Mesenteric fat pad (tissue), 1 donor: ENCODE measurements around the gene NPAS4. TPM values are rescaled to one million over a fixed set of nuclear protein-coding genes. Genes with fewer than 3 reads are reported as not detected.
"Not testable (repeated sequence)": the region's sequence is repeated elsewhere in the genome, so short reads cannot be mapped to it uniquely, and the experiment has no call there.

Source experiments
- DNase-seq: peaks from one replicate; pipeline ENCODE4 v3.0.0-alpha.2; 2020; ENCODE audit warnings: low spot score
- total RNA-seq: library from RNA; stranded (reverse); fragmentation: NEBNext Ultra II Directional; extraction: Animal tissue kit (Norgen Biotek cat#: 25700); gene quantifications from one replicate; pipeline ENCODE4 v1.2.1, GENCODE V29; 2021
- donor health status: DM: yes; HTN: yes; CAD: no.

The NPAS4 gene
- total RNA-seq, 1 donor from 2014 or later = not detected

DNA sequence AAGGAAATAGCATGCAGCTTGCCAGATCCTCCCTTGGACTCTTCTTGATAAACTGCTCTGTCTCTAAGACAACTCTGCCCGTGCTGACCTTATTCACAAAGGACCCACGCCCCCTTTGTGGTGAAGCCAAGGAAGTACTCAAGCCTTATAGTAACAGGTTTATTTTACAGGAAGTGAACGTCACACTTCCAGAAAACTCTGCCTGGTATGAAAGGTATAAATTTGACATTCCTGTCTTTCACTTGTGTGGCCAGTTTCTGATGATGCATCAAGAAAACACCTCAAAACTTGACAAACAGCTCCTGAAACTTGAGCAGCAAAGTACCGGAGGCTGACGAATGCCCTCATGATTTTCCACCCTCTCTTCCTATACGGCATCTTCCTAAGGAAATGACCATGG is 33.4 kb downstream of the NPAS4 start:
- no peak for DNase-seq

DNA sequence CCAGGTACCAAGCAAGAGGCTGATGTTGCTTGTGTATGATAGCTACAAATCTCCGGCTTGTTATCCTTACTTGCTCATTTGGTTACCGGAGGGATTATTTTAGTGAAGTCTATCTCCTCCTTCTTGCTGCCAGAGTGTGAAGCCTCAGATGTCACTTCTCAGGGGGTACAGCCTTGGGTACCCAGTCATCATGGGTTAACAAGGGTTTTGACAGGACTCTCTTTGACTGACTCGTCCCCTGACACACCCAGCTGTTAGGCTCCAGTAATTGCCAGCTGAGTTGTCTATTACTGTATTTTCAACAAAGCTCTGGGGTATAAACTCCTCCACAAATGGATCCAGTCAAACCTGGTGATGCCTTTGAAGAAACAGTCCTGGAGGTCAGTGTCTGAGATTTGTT is 34.0 kb downstream of the NPAS4 start:
- DNase-seq = no peak

DNA sequence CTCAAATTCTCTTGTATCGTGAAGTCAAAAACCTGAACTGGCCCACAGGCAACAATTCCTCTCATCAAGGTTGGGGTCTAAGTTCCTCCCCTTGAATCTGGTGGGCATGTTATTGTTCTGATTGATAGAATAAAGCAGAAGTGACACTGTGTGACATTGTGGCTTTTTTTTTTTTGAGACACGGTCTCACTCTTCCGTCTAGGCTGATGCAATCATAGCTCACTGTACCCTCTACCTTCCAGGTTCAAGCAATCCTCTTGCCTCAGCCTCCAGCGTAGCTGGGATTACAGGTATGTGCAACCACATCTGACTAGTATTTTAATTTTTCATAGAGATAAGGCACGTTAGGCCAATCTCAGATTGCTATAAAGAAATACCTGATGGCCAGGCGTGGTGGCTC is 37.0 kb downstream of the NPAS4 start:
- no peak for DNase-seq

DNA sequence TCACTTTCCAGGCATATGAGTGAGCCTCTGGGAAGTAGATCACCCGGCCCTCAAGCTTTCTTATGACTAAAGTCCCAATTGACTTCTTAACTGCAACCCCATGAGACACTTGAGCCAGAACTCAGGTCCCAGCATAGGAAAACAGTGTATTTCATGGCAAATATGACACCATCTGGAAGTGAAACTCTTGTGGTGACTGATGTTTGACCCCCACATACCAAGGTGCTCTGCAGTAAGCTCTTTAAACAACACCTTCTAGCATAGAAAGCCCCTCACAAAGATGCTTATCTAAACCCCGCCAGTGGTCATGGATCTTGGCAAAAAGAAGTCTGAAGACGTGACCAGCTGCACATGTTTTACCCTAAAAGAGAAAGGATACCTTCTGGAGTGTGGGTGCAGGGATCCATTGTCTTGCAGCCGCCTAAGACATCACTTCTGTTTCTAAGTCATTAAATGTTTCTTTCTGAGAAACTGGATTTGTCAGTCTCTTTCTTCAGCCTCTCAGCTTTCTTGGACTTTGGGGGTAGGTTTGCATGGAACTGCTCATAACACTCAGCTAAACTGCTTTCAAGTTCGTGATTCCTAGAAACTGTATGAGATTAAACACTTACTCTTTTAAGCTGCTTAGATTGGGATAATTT is 38.4 kb downstream of the NPAS4 start:
- no peak for DNase-seq

DNA sequence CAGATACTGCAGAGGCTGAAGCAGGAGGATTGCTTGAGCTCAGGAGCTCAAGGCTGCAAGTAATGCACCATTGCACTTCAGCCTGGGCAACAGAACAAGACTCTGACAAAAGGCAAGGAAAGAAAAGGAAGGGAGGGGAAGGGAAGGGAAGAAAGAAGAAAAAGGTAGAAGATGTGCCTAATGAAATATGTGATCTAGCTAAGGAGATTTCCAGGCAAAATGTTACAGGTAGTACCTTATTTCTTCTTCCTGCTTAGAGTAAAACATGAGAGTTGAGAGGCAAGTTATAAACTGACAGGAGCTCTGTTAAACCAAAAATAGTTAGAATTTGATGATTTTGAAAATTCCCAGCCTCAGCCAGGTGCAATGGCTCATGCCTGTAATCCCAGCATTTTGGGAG is 41.2 kb downstream of the NPAS4 start:
- no peak for DNase-seq

DNA sequence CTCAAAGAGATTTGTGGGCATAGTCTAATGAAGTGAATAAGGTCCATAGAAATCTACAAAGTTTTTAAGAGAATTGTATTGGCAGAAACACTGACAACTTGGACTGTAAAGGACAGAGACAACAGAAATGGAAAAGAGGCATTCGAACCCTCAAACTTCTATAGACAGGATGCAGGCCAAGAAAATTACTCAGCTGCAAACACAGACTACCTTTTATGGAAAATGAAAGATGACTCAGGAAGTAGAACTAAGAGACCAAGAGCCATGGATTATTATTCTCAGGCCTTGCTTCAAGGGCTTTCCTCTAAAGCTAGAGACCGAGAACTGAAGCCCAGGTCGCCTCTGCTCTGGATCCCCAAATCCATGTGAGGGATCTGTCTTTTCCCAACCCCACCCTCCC is 42.1 kb downstream of the NPAS4 start:
- no peak for DNase-seq

DNA sequence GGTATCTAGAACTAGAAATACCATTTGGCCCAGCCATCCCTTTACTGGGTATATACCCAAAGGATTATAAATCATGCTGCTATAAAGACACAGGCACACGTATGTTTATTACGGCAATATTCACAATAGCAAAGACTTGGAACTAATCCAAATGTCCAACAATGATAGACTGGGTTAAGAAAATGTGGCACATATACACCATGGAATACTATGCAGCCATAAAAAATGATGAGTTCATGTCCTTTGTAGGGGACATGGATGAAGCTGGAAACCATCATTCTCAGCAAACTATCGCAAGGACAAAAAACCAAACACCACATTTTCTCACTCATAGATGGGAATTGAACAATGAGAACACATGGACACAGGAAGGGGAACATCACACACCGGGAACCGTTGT is 43.3 kb downstream of the NPAS4 start:
- DNase-seq = not testable (repeated sequence)

DNA sequence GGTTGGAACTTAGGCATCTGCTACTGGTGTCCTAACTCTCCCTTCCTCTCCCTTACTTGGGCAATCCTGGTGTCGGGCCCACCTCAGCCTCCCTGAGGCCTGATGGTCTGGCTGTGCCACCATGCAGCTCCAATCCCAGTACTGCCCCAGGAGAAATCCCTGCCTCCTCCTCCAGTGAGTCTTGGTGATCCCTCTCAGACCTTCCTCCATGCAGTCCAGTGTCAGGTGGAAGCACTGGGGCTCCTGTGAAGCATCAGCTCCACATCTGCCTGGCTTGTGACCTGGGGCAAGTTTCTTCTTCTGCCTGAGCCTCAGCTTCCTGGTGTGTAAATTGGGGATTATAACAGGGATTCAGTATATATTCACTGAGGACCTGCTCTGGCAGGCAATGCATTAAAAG is 44.1 kb downstream of the NPAS4 start:
- DNase-seq = no peak

DNA sequence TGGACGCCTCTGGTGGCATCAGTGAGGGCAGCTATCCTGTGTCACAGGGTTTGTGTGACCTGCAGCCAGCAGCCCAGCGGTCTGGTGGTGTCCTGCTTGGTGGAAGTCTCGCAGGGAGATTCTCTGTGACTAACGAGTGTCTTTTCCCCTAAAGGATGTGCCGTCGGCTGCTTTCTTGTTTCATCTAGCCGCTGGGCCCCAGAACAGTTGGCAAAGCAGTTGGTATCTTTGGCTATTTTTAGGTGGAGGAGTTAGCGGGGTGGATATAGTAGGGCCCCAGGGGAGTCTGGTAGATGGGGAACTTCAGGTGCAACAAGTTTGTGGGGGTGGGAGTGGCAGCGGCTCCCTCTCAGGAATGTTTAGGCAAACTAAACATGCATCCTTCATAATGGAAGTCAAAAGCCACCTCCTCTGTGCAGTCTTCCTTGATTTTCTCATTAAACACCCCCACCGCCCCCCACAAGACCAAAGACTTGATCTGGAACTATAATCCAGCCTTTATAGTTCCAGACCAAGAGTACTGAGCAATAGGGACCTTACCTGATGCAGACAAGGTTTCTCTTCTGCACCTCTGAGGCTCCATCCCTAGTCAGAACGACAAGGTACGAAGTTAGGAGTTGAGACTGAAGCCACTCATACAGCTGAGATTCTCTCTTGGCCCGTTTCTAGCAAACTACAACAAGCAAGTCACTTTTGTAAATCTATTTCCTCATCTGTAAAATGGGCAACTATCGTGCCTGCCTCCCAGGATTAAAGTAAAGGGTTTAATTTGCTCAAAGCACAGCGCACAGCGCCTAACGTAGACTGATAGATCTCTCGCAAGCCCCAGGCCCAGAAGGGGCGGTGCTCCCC is 44.8 kb downstream of the NPAS4 start:
- DNase-seq = no peak

DNA sequence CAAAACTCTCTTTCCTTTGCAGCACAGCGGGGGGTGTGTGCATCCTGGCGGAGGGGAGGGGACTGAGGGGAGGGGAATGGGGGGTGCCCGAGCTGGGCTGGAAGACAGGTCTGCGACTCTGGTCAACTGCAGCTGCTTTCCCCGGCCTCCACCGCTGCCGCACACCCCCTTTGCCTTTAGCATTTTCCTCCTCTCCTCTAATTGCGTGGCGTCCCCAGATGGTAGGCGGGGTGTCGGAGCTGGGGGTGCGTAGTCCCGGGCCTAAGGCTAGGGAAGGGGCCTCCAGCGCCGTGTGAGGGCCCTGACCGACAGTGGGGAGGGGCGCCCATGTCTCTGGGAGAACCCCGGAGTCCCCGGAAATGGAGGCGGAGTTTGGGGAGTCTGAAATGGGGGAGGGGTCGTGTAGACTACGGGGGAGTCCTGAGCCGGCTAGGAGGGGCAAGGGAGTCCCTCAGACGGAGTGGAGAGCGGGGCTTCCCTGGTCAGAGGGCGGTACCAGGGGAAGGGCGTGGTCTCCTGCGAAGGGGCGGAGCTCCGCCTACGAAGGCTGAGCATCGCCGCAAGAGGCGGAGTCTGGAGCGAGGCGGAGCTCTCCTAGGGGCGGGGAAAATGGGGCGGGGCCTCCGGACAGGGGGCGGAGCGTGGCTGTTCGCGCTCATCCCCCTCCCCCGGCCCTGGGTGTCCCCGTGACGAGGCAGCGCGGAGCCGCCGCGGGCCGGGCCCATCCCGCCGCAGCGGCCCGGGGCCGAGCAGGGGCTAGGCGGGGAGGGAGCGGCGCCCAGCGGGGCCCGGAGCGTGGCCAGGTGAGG is 45.6 kb downstream of the NPAS4 start, which contains the start of gene PELI3:
Gene PELI3, plus strand, starts transcription at position 681 of the 809 bp plus-strand sequence. CDS start 1,224 bp downstream, outside the sequence.
- DNase-seq = peak; percentile 98

DNA sequence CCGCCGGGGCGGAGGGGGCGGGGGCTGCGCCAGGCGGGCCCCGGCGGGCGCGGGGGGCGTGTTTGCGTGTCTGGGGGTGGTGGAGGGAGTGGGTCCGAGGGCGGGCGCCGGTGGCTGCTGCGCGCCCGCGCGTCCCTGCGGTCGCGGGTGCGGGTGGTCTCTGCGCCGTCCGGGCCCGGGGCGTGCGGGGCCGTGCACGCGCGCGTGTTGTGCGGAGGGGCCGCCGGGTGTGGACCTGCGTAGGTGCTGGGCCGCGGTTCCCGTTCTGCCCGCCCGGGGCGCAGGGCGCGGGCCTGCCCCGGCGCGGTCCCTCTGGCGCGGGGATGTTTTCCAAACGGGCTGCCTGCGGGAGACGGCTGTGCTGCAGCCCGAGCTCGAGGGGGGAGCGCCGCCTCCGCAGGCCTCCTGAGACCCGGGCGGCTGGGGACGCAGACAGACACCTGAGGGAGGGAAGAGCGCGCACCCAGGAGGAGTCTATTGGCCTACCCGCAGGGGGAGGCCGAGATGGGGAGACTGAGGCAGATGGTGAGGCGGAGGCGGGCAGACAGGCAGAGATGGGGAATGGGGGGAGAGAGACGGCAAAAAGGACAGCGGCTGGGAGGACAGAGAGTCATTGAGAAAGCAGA is 46.3 kb downstream of the NPAS4 start:
- no peak for DNase-seq

DNA sequence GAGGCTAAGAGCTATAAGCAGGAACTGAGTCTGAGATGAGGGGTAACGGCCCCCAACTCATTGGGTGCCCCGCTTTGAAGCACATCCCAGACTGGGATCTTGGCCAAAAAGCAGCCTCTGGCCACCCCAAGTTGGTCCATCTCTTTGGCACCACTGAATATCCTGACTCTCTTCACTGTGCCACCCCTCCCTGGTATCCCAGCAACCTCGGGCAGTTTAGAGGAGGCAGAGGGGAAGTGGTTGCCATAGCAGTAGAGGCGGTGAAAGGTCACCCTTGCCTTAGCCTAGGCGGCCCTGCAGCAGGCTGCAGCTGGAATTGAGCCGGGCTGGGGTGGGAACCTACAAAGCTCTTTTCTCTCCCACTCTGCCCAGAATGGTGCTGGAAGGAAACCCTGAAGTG is 46.9 kb downstream of the NPAS4 start:
- DNase-seq = no peak

DNA sequence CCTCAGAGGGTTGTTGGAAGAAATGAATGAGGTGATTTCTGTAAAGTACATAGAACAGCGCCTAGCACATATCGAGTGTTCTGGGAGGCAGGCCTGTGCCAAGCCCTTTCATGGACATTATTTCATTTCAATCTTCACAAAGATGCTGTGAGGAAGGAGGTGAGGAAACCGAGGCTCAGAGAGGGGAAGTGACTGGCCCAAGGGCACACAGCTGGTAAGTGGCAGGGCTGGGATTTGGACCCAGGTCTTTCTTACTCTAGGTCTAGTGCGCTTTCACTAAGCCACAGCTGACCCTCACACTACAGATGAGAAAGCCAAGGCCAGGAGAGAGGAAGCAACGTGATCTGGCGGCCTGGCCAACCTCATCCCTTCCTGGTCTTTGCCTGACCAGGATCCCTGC is 47.9 kb downstream of the NPAS4 start:
- DNase-seq = no peak

DNA sequence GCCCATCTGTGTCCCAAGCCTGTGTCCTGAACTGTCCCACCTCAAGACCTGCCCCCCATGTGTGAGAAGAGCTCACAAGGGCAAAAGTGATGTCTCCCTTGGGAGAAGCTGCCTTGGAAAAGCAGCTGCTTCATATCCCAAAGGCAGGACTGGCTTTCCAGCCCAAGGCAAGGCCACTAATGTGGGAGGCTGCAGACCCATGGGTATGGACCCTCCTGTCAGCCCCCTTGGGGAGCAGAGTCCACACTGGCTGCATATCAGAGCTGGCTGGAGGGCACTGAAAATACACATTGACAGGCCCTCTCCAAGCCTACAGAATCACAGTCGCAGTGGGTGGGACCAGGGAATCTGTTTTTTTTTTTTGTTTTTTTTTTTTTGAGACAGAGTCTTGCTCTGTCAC is 48.6 kb downstream of the NPAS4 start:
- DNase-seq = no peak

DNA sequence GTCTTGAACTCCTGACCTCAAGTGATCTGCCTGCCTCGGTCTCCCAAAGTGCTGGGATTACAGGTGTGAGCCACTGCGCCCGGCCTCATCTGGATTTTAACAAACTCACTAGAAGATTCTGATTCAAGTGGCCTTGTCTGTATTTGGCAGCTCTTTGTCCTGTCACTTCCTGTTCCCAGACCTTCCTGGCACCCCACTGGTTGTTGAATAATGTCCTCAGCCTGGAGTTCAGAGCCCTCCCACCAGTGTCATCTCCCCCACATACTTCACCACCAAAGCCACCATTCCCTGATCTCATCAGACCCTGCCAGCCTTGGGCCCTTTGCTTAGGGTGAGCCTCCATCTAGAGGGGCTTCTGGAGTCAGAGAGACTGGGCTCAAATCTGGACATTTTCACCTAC is 49.2 kb downstream of the NPAS4 start:
- no peak for DNase-seq

DNA sequence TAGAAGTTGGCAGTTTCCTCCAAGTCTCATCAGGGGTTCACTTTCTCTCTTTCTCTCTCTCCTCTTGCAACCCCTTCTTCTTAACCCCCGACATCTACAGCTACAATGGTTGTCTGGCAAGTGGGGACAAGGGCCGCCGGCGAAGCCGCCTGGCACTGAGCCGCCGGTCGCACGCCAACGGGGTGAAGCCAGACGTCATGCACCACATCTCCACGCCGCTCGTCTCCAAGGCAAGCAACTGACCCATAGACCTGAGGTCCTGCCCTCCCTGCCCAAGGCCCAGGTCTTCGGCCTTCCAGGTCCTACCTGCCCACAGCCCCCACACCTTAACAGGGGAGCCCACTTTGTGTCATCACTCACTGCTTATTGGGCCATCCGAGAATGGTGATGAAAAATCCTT is 50.3 kb downstream of the NPAS4 start:
- DNase-seq = no peak

DNA sequence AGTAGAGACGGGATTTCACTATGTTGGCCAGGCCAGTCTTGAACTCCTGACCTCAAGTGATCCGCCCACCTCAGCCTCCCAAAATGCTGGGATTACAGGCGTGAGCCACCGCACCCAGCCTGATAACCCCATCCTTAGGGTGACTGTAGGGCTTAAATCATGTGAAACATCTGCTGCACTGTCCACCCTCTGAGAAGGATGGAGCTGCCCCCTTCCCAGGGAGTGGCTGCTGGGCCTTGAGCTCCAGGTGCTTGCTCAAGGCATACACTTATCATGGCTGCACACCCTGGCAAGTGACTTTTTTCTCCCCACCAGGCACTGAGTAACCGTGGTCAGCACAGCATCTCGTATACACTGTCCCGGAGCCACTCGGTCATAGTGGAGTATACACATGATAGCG is 51.2 kb downstream of the NPAS4 start:
- DNase-seq = no peak

DNA sequence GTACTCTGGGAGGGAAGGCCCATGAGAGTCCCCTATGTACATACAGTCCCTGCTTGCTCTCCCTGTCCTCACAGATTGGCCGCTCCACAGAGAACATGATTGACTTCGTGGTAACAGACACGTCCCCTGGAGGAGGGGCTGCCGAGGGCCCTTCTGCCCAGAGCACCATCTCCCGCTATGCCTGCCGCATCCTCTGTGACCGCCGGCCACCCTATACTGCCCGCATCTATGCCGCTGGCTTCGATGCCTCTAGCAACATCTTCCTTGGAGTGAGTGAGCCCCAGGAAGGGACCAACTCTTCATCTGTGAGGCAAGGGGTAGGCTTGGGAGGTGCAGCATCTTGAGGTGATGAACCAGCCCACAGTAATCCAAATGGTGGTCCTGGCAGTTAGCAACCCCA is 52.3 kb downstream of the NPAS4 start:
- DNase-seq = no peak

DNA sequence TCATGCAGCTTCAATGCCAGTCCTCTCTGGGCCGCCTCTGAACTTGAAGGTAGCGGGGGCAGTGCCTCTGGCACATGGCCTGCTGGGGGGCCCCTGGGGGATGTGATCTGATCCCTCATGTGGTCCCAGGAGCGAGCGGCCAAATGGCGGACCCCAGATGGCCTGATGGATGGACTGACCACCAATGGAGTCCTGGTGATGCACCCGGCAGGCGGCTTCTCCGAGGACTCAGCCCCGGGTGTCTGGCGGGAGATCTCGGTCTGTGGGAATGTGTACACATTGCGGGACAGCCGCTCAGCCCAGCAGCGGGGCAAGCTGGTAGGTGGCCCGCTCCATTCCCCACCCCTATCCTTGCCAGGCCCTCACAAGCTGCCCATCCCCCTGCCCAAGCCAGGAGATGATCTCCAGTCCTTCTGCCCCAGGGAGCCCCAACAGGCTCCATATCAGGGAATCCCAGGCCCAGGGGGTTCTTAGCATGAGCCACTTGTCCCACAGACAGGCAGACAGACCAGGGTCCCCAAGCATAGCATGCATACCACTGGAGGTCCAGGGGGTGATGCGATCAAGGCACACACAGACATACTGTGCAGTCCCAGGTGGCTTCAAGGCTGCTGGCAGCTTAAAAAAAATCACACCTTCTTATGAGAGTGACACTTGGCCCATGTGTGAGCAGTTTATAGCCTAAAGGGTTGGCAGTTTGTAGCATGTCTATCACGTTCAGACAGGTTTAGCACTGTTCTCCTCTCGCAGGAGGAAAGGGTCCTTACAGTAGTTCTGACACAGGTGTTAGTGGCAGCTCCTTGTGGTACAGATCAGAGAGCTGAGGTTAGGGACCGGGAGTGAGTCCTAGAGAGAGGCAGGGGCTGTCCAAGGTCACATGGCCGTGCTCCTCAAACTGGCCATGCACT is 53.0 kb downstream of the NPAS4 start:
- DNase-seq = no peak
